Stimulated activated CD4-positive, alpha-beta T cell treated with anti-CD3 and anti-CD28 coated beads, TNF-alpha, amount 100 ng/mL, for 24 hours (primary cell): ENCODE measurements around the gene CFP.

ENCODE experiments used
- DNase-seq, 3 experiments: peaks; one replicate each; pipeline ENCODE4 v3.0.0-alpha.2; 2020; ENCODE audit warnings: low read depth in 3 of 3

CFP gene

DNA sequence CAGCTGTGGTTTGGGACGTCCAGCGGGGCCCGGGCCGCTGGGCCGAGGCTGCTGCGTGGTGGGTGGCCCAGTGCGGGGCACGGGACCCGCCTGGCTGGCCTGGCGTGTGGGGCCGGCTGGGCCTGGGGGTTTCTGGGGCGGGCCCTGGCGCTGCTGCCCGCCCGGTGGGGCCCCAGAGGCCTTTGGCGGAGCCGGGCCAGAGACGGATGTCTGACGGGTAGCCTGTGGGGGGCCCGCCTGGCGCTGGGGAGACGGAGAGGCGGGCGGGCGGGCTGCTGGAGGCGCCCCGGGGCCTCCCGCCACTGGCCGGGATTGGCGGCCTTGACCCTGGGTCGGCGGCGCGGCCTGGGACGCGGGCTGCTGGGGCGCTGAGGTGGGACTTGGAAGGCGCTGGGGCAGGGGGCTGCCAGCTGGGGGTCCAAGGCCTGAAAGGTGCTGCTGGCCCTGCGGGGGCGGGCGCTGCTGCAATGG is 55.6 kb downstream of the CFP start:
- DNase-seq: no peak

- DNase-seq: no peak
Observed at GRCh38 chrX:47573341-47574075, 56.2 kb downstream of the CFP start.
